CD4-positive, CD25-positive, alpha-beta regulatory T cell (primary cell): ENCODE data around the gene MLYCD. TPM values are rescaled to one million over a fixed set of nuclear protein-coding genes. Genes with fewer than 3 reads are reported as not detected.

Source experiments
- ATAC-seq, 2 donors: fragments of 150-1000 bp; cut with Tn5 transposase; one replicate each; pipeline ENCODE4 v1.10.0; 2021; ENCODE audit warnings: low read depth in 2 of 2, moderate number of reproducible peaks in 2 of 2, moderate library complexity in 1 of 2
- DNase-seq, 3 donors: peaks; one replicate each; pipeline versions ENCODE4 v3.0.0 to v3.0.0-alpha.2; 2012 to 2022; ENCODE audit warnings: mixed read lengths in 1 of 3
- H3K27ac ChIP-seq: one replicate; pipeline ENCODE4 v1.7.0; 2013; ENCODE audit warnings: mild to moderate bottlenecking, low read length; ENCODE audit not compliant: insufficient read depth, poor library complexity, severe bottlenecking
- H3K27me3 ChIP-seq: one replicate; pipeline ENCODE4 v1.7.0; 2013; ENCODE audit warnings: low read length; ENCODE audit not compliant: control insufficient read depth, insufficient read depth
- H3K36me3 ChIP-seq: one replicate; pipeline ENCODE4 v1.7.0; 2013; ENCODE audit warnings: mild to moderate bottlenecking, low read length, moderate library complexity; ENCODE audit not compliant: control insufficient read depth, insufficient read depth
- H3K4me1 ChIP-seq: 2 replicates; pipeline ENCODE4 v1.7.0; 2013; ENCODE audit warnings: mild to moderate bottlenecking, low read length; ENCODE audit not compliant: insufficient read depth, control insufficient read depth, poor library complexity, severe bottlenecking
- H3K4me3 ChIP-seq: one replicate; pipeline ENCODE4 v1.7.0; 2013; ENCODE audit warnings: low read depth, mild to moderate bottlenecking, low read length, moderate library complexity
- H3K9me3 ChIP-seq, 2 experiments: 1 replicate in 1 of 2; 2 replicates in 1 of 2; pipeline ENCODE4 v1.7.0; 2013; ENCODE audit warnings: low read length in 2 of 2, mild to moderate bottlenecking in 1 of 2, moderate library complexity in 1 of 2; ENCODE audit not compliant: control insufficient read depth in 2 of 2
- H3K27ac Mint-ChIP-seq, 3 donors: one replicate each; pipeline ENCODE4 v1.8.0; 2020 to 2022; ENCODE audit warnings: mild to moderate bottlenecking in 3 of 3, mixed read lengths in 3 of 3, moderate library complexity in 2 of 3
- H3K27me3 Mint-ChIP-seq: one replicate; pipeline ENCODE4 v1.8.0; 2022; ENCODE audit warnings: mild to moderate bottlenecking, mixed read lengths
- H3K36me3 Mint-ChIP-seq: one replicate; pipeline ENCODE4 v1.8.0; 2020; ENCODE audit warnings: mixed read lengths
- H3K4me1 Mint-ChIP-seq, 4 donors: one replicate each; pipeline ENCODE4 v1.8.0; 2020 to 2022; ENCODE audit warnings: mixed read lengths in 4 of 4, mild to moderate bottlenecking in 1 of 4
- H3K4me3 Mint-ChIP-seq, 4 donors: one replicate each; pipeline ENCODE4 v1.8.0; 2020 to 2022; ENCODE audit warnings: mild to moderate bottlenecking in 4 of 4, mixed read lengths in 4 of 4, moderate library complexity in 3 of 4
- H3K9me3 Mint-ChIP-seq, 7 donors: one replicate each; pipeline ENCODE4 v1.8.0; 2020 to 2022; ENCODE audit warnings: mixed read lengths in 7 of 7, mild to moderate bottlenecking in 3 of 7, moderate library complexity in 2 of 7
- polyA plus RNA-seq, 4 donors: library from polyadenylated mRNA; unstranded; fragments of 300-500 nt; fragmentation: Illumina TruSeq; gene quantifications; one replicate each; pipeline ENCODE4 v1.2.3, GENCODE V29; 2021
- total RNA-seq: library from RNA; stranded (reverse); gene quantifications from one replicate; pipeline ENCODE4 v1.2.3, GENCODE V29; 2022

MLYCD gene
- total and polyA plus RNA-seq, 5 donors from 2014 or later: 1.9 to 6.5 (median 2.4) TPM

GRCh38 chr16:83935005-83935857, 36.3 kb downstream of the MLYCD start:
- Histone ChIP-seq H3K27ac (no peak overlapping the region), H3K4me1 (no peaks in the 10 kb centered on the region), H3K36me3 (no peaks in the 10 kb centered on the region), H3K27me3 (no peaks in the 10 kb centered on the region), H3K4me3 (no peak overlapping the region), H3K9me3 (no peaks in the 10 kb centered on the region)
- ATAC-seq: no peak
- Mint-ChIP-seq H3K4me1 (peaks cover 0 to 10% (median 4%) of the 10 kb centered on the region in 4 donors), H3K9me3 (peaks cover 0 to 3% (median 0%) of the 10 kb centered on the region in 7 donors), H3K4me3 (no peak overlapping the region), H3K36me3 (no peaks in the 10 kb centered on the region), H3K27ac (no peak overlapping the region), H3K27me3 (no peaks in the 10 kb centered on the region)
- no peak for DNase-seq

- H3K9me3 ChIP-seq: no peaks in the 10 kb centered on the region
- H3K4me3 Mint-ChIP-seq: no peak overlapping the region
- no peak overlapping the region for H3K27ac ChIP-seq
- H3K36me3 ChIP-seq: no peaks in the 10 kb centered on the region
- DNase-seq: no peak
- H3K4me1 ChIP-seq: no peaks in the 10 kb centered on the region
- no peaks in the 10 kb centered on the region for H3K36me3 Mint-ChIP-seq
- peaks cover 0 to 10% (median 4%) of the 10 kb centered on the region in 4 donors for H3K4me1 Mint-ChIP-seq
- peaks cover 0 to 3% (median 0%) of the 10 kb centered on the region in 7 donors for H3K9me3 Mint-ChIP-seq
- no peak overlapping the region for H3K27ac Mint-ChIP-seq
- ATAC-seq: no peak
- no peak overlapping the region for H3K4me3 ChIP-seq
- no peaks in the 10 kb centered on the region for H3K27me3 ChIP-seq
- no peaks in the 10 kb centered on the region for H3K27me3 Mint-ChIP-seq
These were observed 36.9 kb downstream of the MLYCD start for GRCh38 chr16:83935858-83936255.

- H3K27me3 Mint-ChIP-seq: no peaks in the 10 kb centered on the region
- H3K27ac ChIP-seq: no peak overlapping the region
- H3K9me3 ChIP-seq: no peaks in the 10 kb centered on the region
- H3K36me3 Mint-ChIP-seq: no peaks in the 10 kb centered on the region
- peaks cover 0 to 10% (median 4%) of the 10 kb centered on the region in 4 donors for H3K4me1 Mint-ChIP-seq
- no peaks in the 10 kb centered on the region for H3K4me1 ChIP-seq
- H3K4me3 Mint-ChIP-seq: no peak overlapping the region
- DNase-seq (no peak), ATAC-seq (no peak)
- H3K9me3 Mint-ChIP-seq: peaks cover 0 to 3% (median 0%) of the 10 kb centered on the region in 7 donors
- no peak overlapping the region for H3K4me3 ChIP-seq
- H3K27me3 ChIP-seq: no peaks in the 10 kb centered on the region
- H3K27ac Mint-ChIP-seq: no peak overlapping the region
- no peaks in the 10 kb centered on the region for H3K36me3 ChIP-seq
These were observed 37.8 kb downstream of the MLYCD start for GRCh38 chr16:83936581-83937165.

GRCh38 chr16:83937267-83937666, 38.4 kb downstream of the MLYCD start:
- DNase-seq: no peak
- no peak overlapping the region for H3K27ac ChIP-seq
- no peaks in the 10 kb centered on the region for H3K36me3 Mint-ChIP-seq
- no peaks in the 10 kb centered on the region for H3K27me3 ChIP-seq
- no peaks in the 10 kb centered on the region for H3K4me1 ChIP-seq
- no peaks in the 10 kb centered on the region for H3K36me3 ChIP-seq
- H3K4me3 ChIP-seq: no peak overlapping the region
- no peak for ATAC-seq
- H3K27ac Mint-ChIP-seq: no peak overlapping the region
- H3K27me3 Mint-ChIP-seq: no peaks in the 10 kb centered on the region
- H3K4me1 Mint-ChIP-seq: peaks cover 0 to 10% (median 4%) of the 10 kb centered on the region in 4 donors
- no peaks in the 10 kb centered on the region for H3K9me3 ChIP-seq
- peaks cover 0 to 3% (median 0%) of the 10 kb centered on the region in 7 donors for H3K9me3 Mint-ChIP-seq
- no peak overlapping the region for H3K4me3 Mint-ChIP-seq

GRCh38 chr16:83937922-83938885, 39.3 kb downstream of the MLYCD start:
- no peak for DNase-seq
- H3K27ac Mint-ChIP-seq: no peak overlapping the region
- no peak overlapping the region for H3K4me3 Mint-ChIP-seq
- ATAC-seq: no peak
- Histone ChIP-seq H3K9me3 (no peaks in the 10 kb centered on the region), H3K36me3 (no peaks in the 10 kb centered on the region), H3K27me3 (no peaks in the 10 kb centered on the region), H3K4me3 (no peak overlapping the region), H3K4me1 (no peaks in the 10 kb centered on the region), H3K27ac (no peak overlapping the region)
- no peaks in the 10 kb centered on the region for H3K27me3 Mint-ChIP-seq
- H3K4me1 Mint-ChIP-seq: peaks cover 0 to 10% (median 4%) of the 10 kb centered on the region in 4 donors
- no peaks in the 10 kb centered on the region for H3K36me3 Mint-ChIP-seq
- peaks cover 0 to 3% (median 0%) of the 10 kb centered on the region in 7 donors for H3K9me3 Mint-ChIP-seq

GRCh38 chr16:83939266-83939855, 40.4 kb downstream of the MLYCD start:
- H3K36me3 ChIP-seq: no peaks in the 10 kb centered on the region
- peak overlapping the region in 1 of 3 donors; percentile 26 for H3K27ac Mint-ChIP-seq
- H3K4me3 ChIP-seq: no peak overlapping the region
- H3K36me3 Mint-ChIP-seq: no peaks in the 10 kb centered on the region
- ATAC-seq: no peak
- peaks cover 0 to 3% (median 0%) of the 10 kb centered on the region in 7 donors for H3K9me3 Mint-ChIP-seq
- H3K4me1 ChIP-seq: no peaks in the 10 kb centered on the region
- no peaks in the 10 kb centered on the region for H3K27me3 Mint-ChIP-seq
- H3K27ac ChIP-seq: no peak overlapping the region
- H3K9me3 ChIP-seq: no peaks in the 10 kb centered on the region
- peaks cover 0 to 10% (median 4%) of the 10 kb centered on the region in 4 donors for H3K4me1 Mint-ChIP-seq
- H3K27me3 ChIP-seq: no peaks in the 10 kb centered on the region
- no peak overlapping the region for H3K4me3 Mint-ChIP-seq
- peak in 1 of 3 donors; percentile 36 for DNase-seq

- DNase-seq (no peak), ATAC-seq (no peak)
- peaks cover 0 to 9% (median 3%) of the 10 kb centered on the region in 4 donors for H3K4me1 Mint-ChIP-seq
- H3K27me3 ChIP-seq: no peaks in the 10 kb centered on the region
- H3K4me3 Mint-ChIP-seq: no peak overlapping the region
- no peaks in the 10 kb centered on the region for H3K27me3 Mint-ChIP-seq
- no peaks in the 10 kb centered on the region for H3K4me1 ChIP-seq
- H3K27ac Mint-ChIP-seq: no peak overlapping the region
- no peaks in the 10 kb centered on the region for H3K36me3 Mint-ChIP-seq
- no peaks in the 10 kb centered on the region for H3K36me3 ChIP-seq
- H3K27ac ChIP-seq: no peak overlapping the region
- no peak overlapping the region for H3K4me3 ChIP-seq
- H3K9me3 ChIP-seq: no peaks in the 10 kb centered on the region
- peaks cover 0 to 3% (median 0%) of the 10 kb centered on the region in 7 donors for H3K9me3 Mint-ChIP-seq
These were observed 41.2 kb downstream of the MLYCD start for GRCh38 chr16:83940119-83940518.
